T-helper 2 cell (primary cell): ENCODE measurements around the gene MLLT6.

Experiments used
- DNase-seq, 5 experiments: peaks; one replicate each; pipeline versions ENCODE4 v3.0.0 to v3.0.0-alpha.2; 2012 to 2022

Gene MLLT6

DNA sequence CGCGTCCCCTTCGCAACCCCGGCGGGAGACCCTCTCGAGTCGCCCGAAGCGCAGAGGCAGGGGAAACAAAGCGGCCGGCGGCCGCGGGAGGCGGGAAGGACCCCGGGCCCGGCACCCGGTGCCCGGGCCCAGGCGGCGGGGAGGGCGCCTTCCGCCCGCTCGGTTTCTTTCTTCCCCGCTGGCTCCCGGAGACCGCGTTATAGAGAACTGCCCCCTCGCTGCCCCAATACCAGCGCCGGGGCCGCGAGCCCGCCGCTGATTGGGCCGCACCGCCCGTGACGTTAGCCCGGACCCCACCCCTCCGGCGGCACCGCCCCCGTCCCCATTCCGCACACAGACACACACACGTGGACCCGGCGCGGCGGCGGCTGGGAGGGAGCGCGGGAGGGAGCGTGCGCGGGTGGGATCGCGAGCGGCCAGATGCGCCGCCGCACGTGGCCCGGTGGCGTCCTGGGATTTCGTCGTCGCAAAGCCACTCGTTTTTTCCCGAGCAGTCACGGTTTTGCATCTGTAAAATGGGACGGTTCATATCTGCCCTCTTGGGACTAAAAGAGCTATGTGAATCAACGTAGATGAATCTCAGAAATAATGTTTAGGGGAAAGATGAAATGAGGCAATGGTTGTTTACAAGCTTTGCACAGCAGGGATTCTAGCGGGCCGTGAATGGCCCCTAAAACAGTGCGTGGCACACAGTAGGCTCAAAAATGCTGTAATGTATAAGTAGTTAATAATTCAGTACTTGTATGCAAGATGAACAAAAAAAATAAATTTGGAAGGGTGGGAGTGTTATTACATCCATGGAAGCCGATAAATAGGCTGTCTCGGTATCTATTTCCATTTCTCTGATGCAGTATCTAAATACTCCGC lies 30.1 kb upstream of the MLLT6 start, which contains the start of gene EPOP:
Gene EPOP, minus strand, starts transcription at position 209 of the 867 bp plus-strand sequence. CDS start 462 bp downstream, outside the sequence.
- DNase-seq, result peak; percentile 67 to 86 (median 79)

DNA sequence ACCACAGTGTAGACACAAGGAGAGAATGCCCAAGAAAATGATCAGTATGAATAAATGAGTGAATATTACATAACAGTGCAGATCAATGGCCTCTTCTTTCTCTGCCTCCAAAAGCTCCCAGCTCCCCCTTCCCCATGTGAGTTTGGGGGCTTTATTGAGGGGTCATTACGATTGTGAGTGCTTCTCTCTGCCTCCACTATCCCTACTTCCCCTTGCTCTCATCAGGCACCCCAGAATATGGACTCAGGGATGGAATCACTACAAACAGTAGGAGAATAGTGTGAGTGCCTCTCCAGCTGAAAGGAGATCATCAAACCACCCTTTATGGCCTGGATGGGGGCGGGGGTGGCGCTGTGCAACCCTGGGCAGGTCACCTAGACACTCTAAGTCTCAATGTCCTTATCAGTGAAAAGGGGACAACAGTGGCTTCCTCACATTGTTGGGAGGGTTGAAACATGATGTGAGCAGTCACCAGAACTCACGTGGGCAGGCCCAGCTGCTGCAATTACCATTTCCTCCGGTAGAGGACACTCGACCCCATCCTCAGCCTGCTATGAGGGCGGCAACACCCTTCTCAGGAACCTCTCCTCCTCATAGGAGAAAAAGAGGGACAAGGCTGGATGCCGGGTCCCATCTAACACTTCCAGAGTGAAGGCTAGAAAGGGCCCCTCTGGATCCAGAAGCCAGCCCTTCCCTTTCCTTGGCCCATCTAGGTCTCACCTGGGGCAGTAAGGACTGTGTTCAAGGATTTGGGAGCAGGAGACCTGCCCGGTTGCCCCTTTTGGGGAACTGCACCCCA lies 28.2 kb upstream of the MLLT6 start:
- DNase-seq, result peak; percentile 41 to 76 (median 58)

DNA sequence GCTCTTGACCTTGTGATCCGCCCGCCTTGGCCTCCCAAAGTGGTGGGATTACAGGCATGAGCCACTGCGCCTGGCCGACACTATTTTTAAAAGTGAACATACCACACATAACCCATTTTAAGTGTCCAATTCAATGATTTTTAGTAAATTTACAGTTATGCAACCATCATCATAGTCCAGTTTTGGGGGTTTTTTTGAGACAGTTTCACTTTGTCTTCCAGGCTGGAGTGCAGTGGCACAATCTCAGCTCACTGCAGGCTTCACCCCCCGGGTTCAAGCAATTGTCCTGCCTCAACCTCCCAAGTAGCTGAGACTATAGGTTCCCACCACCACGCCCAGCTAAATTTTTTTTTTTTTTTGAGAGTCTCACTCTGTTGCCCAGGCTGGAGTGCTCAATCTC lies 27.3 kb upstream of the MLLT6 start:
- no peak for DNase-seq

DNA sequence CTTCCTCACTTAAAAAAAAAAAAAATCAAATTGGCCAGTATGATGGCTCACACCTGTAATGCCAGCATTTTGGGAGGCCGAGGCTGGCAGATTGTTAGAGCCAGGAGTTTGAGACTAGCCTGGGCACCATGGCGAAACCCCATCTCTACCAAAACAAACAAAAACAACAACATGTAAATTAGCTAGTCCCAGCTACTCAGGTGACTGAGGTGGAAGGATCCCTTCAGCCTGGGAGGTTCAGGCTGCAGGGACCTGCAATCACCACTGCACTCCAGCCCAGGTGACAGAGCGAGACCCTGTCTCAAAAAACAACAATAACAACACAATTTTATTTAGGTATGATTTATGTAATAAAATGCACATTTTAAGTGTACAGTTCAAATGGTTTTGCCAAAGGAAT lies 24.0 kb upstream of the MLLT6 start:
- DNase-seq, result no peak

DNA sequence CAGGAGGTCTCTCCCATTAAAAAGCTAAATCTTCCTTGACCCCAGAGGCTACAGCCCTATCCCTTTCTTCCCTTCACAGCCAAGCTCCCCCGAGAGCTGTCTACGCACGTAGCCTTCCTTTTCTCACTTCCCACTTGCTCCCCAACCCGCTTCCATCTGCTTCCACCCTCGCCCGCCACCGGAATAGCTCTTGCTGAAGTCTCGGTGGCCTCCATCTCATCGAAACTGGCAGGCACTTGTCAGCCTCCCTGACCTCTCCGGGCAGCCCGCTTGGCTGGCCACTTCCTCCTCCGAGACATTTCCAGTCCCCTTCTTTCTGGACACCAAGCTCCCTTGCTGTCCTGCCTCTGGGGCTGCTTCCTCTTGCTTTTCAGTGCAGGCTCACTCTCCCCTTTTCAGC lies 19.6 kb upstream of the MLLT6 start:
- DNase-seq, result no peak

DNA sequence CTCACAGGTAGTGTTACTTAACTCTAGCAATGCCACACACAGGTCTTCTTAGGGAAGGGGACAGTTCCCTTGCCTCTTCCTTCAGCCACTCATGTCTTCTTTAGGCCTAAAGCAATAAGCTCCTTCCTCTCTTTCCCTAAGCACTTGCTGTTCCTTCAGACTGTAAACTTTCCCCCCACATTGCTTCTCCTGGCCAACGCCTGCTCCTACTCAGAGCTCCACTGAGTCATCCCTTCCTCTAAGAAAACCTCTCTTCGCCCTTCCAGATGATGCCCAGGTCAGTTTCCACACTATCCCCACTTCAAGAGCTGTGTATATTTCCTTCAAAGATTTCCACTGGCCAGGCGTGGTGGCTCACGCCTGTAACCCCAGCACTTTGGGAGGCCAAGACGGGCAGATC lies 17.8 kb upstream of the MLLT6 start:
- DNase-seq, result no peak

DNA sequence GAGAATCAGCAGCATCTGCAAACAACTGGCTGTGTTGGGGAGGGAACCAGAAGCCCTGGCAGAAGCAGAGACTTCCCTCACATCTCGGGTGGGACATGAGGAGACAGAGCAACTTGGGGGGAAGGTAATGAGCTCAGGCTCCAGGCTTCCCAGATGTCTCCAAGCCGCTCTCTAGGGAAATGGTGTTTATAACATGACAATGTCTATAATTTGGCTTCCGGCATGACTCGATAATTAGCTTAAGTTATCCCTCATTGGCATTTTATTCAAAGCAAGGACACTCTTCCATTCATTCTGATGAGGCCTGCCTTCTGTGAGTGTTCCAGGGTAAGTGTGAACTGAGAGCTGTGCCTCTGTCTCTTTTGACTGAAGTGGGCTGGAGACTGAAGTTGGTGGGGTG lies 14.7 kb upstream of the MLLT6 start:
- DNase-seq, result no peak

DNA sequence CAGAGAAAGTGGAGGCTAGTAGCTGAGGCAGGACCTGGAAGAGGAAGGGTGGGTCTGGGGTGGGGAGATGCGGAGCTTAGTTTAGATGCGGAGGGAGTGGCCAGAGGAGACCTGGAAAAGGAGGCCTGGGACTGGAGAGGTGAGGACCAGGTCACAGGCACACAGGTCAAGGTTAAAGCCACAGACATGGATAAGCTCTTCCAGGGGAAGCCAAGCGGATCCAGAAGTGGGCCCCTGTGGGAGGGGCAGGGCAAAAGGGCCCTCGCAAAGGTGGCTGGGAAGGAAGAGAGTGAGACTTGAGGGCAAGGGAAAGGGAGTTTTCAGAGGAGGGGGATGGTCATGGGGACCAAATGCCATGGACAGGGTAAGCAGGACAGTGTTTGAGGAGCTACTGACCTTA lies 13.9 kb upstream of the MLLT6 start:
- DNase-seq, result no peak

DNA sequence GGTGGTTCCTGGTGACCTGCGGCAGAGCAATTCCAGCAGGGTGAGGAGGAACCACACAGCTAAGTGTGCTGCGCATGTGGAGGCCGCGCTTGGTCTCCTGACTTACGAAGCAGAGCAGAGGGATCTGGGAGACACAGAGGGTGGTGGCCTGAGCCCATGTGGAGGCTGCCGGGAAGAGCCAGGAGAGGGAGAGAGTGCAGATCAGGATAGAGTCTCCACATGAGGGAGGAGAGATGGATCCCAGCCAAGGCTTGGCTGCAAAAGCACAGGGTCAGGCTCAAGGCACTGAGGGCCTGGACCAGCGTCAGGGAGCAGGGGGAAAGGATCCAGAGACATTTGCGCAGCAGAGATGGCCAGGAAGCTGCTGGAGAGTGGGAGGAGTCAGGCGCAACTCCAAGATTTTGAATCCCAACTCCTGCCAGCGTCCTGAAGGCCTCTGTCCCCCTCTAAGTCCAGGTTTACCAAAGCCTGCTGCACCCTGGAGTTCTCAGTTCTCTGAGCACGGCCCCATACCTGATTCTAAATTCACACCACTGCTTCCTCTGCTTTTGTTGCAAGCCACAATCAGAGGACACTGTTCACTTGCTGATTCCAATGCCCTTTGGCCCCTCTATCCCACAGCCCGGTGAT lies 11.3 kb upstream of the MLLT6 start:
- no peak for DNase-seq

DNA sequence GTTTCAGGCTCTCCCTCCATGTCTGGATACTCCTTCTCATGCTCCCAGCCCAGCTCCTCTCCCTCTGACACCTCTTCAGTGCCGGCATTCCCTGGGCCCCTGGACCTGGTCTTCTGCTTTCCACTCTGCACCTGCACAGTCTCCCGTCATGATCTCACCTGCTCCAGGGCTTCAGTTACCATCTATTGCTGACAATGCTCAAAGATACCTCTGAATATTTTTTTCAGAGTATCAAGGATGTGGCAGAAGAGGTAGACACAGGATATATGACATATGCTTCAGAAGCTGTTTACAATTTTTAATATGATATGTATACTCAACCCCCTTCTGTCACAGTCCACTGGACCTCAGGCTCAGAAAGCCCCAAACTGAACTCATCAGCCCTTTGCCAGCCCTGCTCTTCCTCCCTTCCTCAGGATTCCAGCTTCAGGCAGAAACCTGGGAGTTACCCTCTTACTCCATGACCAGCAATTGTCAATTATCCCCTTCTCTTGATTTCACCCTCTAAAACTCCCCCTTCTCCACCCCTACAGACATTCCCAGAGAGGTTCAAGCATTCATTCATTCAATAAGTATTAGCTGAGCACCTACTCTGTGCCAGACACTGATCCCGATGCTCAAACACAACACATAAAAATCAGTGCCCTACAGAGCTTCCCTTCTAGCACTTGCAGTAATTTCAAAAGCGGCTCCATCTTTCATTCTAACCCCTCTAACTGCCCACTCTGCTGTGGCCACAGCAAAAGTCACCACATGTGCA lies 7.8 kb upstream of the MLLT6 start:
- no peak for DNase-seq

DNA sequence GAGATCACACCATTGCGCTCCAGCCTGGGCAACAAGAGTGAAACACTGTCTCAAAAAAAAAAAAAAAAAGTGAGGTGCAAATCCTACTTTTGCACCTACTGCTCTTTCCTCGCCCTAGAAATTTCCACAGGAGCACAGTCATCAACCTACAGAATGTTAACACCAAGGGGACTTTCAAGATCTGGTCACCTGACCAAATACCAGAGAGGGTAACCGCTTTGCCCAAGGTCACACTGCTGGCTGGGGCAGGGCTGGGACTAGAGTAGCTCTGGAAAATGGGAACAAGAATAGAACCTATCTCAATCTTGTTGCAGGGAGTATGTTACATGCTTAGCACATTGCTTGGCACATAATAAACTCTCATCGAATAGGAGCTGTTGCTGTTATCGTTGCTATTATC lies 6.3 kb upstream of the MLLT6 start:
- no peak for DNase-seq

DNA sequence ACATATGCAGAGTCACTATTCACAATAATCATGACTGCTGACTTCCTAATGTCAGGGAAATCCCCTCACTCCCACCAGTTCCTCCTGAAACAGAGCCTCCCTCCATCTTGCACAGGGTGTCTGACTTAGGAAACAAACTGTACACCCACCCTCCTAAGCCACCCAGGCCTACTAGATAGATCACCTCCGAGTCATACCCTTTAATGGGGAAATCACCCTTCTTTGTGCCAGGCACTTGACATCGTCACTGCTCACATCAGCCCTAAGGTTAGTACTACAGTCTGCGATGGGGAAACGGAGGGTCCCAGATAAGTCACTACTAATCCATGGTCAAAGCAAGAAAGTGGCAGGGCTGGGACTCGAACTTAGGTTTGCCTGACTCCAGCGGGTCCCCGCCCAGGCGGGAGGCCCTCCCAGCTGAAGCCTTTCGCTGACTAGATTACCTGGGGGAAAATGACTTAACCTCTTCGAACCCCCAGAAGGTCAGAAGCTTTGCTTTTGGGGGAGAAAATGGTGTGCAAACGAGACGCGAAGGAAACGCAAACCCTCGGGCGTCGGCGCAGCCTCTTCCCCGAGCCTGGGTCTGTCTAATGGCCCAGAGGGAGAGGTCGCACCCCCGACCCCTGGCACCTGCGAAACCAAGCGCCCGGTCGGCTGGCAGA lies 3.4 kb upstream of the MLLT6 start:
- peak; percentile 18 to 78 (median 72) for DNase-seq

DNA sequence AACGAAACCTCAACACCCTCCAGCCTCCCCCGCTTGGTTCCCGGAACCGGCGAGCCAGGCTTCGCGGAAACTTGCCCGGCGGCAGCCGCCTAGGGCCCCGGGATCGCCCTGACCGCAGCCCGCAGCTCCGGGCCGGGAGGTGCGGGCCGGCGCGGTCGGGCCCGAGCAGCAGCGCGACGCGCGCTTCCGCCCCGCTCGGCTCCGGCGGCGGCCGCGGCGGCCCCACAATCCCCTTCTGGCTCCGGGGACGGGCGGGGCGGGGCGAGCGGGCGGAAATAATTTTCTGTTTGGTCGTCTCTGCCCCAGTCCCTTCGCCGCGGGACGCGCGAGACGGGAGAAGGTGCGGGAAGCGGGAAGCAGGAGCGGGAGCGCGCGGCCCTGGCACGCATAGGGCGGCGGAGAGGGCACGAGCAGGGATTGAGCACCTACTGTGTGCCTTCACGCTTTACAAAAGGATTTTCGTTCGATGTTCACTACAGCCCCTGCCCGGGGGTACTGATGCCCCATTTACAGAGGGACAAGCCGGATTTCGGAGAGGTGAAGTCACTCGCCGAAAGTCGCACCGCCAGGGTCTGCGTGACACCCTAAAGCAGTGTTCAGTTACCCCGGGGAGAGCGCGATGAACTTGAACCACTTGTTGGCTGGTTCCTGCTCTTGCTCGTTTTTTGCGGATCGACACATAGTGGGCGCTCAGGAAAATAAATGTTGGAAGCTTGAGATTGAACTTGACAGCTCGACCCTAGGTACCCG lies 2.7 kb upstream of the MLLT6 start:
- peak; percentile 66 to 92 (median 73) for DNase-seq

DNA sequence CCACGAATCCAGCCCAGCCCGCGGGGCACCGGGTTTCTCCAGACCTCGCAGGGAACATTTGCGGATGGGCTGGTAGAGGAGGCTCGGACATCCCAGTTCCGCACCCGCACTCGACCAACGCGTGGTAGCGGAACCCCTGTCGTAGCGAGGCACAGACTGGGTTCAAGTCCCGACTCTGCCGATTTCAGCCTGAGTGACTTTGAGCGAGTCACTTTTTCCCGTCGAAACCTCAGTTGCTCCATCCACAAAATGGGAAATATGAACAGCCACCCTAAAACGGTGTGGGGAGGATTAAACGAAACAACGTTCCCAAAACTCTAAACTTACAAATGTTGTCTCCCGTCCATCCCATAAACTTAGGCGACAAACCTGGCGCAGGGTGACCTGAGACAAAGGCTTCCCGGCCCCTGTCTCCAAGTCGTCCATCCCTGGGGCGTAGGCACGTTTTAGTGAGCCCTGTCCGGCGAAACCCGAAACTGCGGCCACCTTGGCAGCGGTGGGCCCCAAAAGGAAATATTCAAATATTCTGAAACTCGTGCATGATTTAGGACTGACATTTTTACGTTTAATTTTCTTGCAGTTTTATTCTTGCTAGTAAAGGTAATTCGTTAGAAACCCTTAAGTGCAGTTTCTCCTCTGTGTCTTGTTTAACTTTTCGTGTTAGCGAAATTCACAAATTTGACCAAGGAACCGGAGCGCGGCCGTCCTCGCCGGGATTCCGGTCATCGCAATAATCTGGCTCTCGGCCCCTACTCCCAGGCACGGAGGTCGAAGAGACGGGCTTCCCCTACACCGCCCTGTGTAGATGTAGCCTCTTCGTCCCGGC lies 1.9 kb upstream of the MLLT6 start:
- DNase-seq, result peak in 1 of 5 experiments; percentile 39

DNA sequence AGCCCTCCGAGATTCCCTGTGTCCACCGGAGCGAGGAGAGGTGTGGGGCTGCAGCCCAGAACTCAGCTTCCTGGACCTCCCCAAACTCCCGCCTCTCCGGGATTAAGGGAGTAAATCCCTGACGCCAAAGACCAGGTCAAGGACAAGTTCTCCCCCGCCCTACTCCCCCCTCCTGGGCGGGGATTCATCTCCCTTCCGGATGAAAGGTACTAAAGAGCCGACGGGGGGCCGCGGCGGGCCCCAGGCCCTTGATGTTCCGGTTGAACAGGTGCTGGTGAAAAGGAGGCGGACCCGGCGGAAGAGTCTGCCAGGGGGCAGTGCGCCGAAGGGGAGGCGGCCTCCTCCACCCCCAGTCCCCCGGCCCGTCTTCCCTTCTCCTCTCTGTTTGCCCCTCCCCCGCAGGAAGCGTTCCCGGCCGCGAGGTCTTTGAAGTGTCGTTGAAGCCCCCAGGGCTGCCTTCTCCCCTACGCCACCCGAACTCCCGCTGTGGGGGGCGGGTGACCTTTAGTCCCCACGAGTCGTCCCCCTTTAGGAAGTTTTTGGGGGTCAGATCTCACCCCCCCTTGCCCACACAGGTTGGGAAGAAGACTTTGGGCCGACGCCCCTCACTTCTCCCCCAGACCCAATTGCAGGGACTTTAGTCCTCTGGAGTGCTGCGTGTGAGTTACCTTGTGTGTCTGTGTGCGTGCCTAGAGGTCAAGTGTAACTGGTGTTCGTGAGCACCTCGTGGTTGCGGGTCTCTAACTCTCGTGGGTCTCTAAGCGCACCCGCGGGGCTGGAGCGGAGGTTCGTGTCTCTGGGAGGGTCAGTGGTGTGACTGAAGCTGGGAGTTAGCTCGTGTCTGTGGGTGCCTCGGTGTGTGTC lies 1.1 kb upstream of the MLLT6 start:
- DNase-seq, result peak; percentile 43 to 84 (median 63)

DNA sequence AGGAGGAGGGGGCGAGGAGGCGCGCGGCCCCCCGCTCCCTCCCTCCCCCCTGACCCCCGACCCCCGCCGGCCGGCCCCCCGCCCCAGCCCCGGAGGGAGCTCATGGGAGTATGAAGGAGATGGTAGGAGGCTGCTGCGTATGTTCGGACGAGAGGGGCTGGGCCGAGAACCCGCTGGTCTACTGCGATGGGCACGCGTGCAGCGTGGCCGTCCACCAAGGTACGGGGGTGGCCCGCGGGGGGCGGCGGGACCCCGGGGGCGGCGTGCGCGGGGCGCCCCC lies 390 bp downstream of the MLLT6 start:
- no peak for DNase-seq

DNA sequence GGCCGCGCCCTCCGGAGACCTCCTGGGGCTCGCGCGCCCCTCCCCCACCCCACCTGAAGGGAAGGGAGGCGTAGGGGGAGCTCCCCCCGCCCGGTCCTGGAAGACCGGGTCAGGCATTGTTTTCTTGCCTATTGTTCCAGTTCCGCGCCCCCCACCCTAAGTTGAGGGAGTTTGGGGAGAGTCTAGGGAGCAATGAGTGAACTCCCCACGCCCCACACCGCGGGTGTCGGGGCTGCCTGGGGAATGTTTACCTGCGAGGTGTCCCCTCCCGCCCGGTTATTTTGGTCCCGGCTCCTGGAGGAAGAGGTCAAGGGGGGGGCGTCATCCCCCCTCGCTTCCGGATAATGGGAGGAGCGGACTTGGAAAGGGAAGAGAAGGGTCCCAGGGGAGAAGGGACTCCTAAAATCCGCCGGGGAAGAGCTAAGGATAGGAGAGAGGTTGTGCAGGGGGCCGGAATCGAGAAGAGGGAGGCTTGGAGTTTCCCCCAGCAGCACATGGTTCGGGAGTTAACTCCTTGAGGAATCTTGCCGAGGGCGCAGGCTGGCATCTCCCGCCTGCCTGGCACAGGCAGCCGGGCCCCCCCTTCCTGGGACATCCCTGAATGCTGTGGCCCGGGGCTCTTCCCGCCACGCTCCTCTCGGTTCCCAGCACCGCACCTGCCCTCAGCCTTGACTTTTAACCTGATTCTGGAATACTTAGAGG lies 881 bp downstream of the MLLT6 start:
- peak in 1 of 5 experiments; percentile 31 for DNase-seq

DNA sequence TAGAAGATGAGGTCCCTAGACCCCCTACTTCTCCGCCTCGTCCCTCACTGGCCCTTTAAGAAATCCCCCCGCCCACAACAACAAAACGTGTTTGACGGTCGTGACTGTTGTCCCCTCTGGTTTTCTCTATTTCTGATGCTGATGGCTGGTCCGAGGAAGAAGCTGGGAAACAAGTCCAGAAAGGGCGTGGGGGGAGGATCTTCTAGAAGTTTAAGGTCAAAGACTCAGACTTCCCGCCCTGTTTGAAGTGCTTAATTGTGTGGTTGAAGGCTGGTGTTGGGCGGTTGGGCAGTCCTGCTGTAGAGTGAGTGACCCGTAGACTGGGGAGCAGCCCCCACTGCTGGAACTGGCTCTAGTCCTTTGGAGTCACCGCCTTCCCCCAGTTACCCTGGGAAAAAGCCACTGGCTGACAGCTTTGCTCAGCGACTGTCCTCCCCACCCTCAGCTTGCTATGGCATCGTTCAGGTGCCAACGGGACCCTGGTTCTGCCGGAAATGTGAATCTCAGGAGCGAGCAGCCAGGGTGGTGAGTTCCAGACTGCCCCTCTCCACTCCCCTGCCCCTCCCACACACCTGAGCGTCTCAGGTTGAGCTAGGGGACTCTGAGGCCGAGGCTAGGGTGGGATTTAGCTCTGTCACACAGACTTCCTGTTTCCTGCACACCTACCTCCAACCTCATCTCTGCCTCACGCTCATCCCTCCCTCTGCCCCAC lies 1.6 kb downstream of the MLLT6 start:
- DNase-seq, result peak in 1 of 5 experiments; percentile 46
